Right lobe of liver (tissue), 4 donors: Measurements from ENCODE around the gene CCDC102A.

ENCODE experiments used
- POLR2A ChIP-seq: fragments of 450-650 bp; IDR thresholded peaks from one replicate; pipeline ENCODE4 v1.6.1; 2017; ENCODE audit warnings: antibody characterized with exemption, mild to moderate bottlenecking
- TF ChIP-seq, protein P1 (sequence below), 4 donors: fragments of 200-600 bp in 3 of 4; fragments of 450-650 bp in 1 of 4; IDR thresholded peaks; one replicate each; pipeline versions ENCODE4 v1.5.1 to v1.8.0; 2016 to 2022; ENCODE audit warnings: antibody characterized with exemption in 4 of 4, mild to moderate bottlenecking in 2 of 4
- donor health status: DM: no; HTN: no; CAD: no.
- donor health status: DM: no; HTN: no; CAD: no.
- donor health status: DM: no; HTN: yes; CAD: no.

DNA sequence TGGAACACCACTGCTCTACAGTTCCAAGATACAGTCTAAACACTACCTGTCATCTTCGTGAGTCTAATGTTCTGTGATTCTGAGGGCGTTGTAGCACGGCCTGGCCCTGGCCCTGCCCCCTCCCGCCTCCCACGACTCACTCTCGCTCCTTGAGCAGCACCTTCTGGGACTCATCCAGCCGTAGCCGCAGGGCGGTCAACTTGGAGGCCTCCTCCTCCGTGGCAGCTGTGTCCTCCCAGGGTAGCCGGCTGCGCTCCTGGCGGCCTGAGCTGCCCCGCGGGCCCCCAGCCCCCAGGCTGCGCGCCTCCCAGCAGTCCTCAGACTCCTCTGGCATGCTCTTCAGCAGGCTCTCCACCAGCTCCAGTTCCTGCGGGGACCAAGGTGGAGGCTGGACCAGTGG, 10.6 kb downstream of the CCDC102A start:
- TF ChIP-seq, protein P1, sequence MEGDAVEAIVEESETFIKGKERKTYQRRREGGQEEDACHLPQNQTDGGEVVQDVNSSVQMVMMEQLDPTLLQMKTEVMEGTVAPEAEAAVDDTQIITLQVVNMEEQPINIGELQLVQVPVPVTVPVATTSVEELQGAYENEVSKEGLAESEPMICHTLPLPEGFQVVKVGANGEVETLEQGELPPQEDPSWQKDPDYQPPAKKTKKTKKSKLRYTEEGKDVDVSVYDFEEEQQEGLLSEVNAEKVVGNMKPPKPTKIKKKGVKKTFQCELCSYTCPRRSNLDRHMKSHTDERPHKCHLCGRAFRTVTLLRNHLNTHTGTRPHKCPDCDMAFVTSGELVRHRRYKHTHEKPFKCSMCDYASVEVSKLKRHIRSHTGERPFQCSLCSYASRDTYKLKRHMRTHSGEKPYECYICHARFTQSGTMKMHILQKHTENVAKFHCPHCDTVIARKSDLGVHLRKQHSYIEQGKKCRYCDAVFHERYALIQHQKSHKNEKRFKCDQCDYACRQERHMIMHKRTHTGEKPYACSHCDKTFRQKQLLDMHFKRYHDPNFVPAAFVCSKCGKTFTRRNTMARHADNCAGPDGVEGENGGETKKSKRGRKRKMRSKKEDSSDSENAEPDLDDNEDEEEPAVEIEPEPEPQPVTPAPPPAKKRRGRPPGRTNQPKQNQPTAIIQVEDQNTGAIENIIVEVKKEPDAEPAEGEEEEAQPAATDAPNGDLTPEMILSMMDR (IDR thresholded peaks at IDR 0.05) = no peak
- TF ChIP-seq POLR2A = no peak
